ENCODE results near the gene SPG7.
"Not testable (repeated sequence)": the region's sequence is repeated elsewhere in the genome, so short reads cannot be mapped to it uniquely, and the experiment has no call there.

The SPG7 gene

GRCh38 chr16:89507834-89508590, at the start of gene SPG7:
SPG7 (plus strand) TSS chr16:89508403; CDS start chr16:89508418, 15 bp downstream.
- peak; percentile 79 to 87 (median 83) for DNase-seq

GRCh38 chr16:89458551-89458950, 49.7 kb upstream of the SPG7 start:
- DNase-seq, result no peak

GRCh38 chr16:89458967-89459366, 49.2 kb upstream of the SPG7 start:
- no peak for DNase-seq

- no peak for DNase-seq
Observed at GRCh38 chr16:89460556-89460955, 47.6 kb upstream of the SPG7 start.

GRCh38 chr16:89461890-89462289, 46.3 kb upstream of the SPG7 start:
- DNase-seq, result not testable (repeated sequence)

GRCh38 chr16:89462639-89463038, 45.6 kb upstream of the SPG7 start:
- not testable (repeated sequence) for DNase-seq

GRCh38 chr16:89463312-89463711, 44.9 kb upstream of the SPG7 start:
- not testable (repeated sequence) for DNase-seq

GRCh38 chr16:89466920-89467319, 41.3 kb upstream of the SPG7 start:
- no peak for DNase-seq

- no peak for DNase-seq
Observed at GRCh38 chr16:89467382-89467781, 40.8 kb upstream of the SPG7 start.

- no peak for DNase-seq
Observed at GRCh38 chr16:89472711-89473075, 35.5 kb upstream of the SPG7 start.

GRCh38 chr16:89473136-89473712, 35.0 kb upstream of the SPG7 start:
- DNase-seq, result no peak

GRCh38 chr16:89473791-89474414, 34.3 kb upstream of the SPG7 start:
- no peak for DNase-seq

- no peak for DNase-seq
Observed at GRCh38 chr16:89475144-89475543, 33.1 kb upstream of the SPG7 start.

GRCh38 chr16:89476379-89476778, 31.8 kb upstream of the SPG7 start:
- no peak for DNase-seq

- no peak for DNase-seq
Observed at GRCh38 chr16:89476811-89477261, 31.4 kb upstream of the SPG7 start.

- no peak for DNase-seq
Observed at GRCh38 chr16:89478576-89479221, 29.5 kb upstream of the SPG7 start.

- DNase-seq, result no peak
Observed at GRCh38 chr16:89481356-89481955, 26.7 kb upstream of the SPG7 start.

- no peak for DNase-seq
Observed at GRCh38 chr16:89482150-89482816, 25.9 kb upstream of the SPG7 start.

GRCh38 chr16:89482817-89483205, 25.4 kb upstream of the SPG7 start:
- DNase-seq, result no peak

GRCh38 chr16:89484041-89484501, 24.1 kb upstream of the SPG7 start:
- DNase-seq, result no peak

GRCh38 chr16:89484923-89485679, 23.1 kb upstream of the SPG7 start:
- peak in 1 of 4 experiments; percentile 9 for DNase-seq

Data from activated CD4-positive, CD25-positive, alpha-beta regulatory T cell (primary cell).